Testis (tissue), 2 donors: ENCODE results near the gene ANO1.

Experiments used
- CTCF ChIP-seq, 3 experiments: fragments of 450-650 bp in 2 of 3; fragments of 200-600 bp in 1 of 3; sonication (generic) in 1 of 3; IDR thresholded peaks; one replicate each; pipeline ENCODE4 v1.5.1; 2016 to 2019; ENCODE audit warnings: antibody characterized with exemption in 3 of 3, mild to moderate bottlenecking in 2 of 3, moderate library complexity in 1 of 3
- POLR2A ChIP-seq: fragments of 450-650 bp; IDR thresholded peaks from one replicate; pipeline ENCODE4 v1.6.1; 2017; ENCODE audit warnings: antibody characterized with exemption, mild to moderate bottlenecking, moderate library complexity

DNA sequence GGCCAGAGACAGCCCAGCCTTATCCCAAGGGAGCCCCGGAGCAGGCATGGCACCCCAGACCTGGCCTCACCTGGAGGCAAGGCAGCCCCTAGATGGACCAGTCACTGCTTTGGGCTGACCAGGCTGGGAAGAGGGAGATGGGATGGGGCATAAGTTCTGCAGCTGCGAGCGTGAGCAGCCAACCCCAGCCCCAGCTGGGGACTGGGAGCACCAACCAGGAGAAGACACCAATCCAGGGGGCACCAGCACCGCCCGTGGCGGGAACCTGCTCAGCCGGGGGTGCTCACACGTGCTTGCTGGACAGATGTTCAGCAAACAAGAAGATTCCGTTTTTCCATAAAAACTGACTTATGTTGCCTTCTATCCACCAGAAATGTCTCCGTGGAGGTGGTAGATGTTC lies 108.8 kb downstream of the ANO1 start:
- no peak for TF ChIP-seq CTCF (IDR thresholded peaks at IDR 0.05)
- TF ChIP-seq POLR2A = no peak
